ENCODE results near the gene REC114. TPM values are rescaled to one million over a fixed set of nuclear protein-coding genes. Genes with fewer than 3 reads are reported as not detected.

REC114 gene
- total and polyA plus RNA-seq, 2 experiments from 2014 or later: not detected

GRCh38 chr15:73517566-73517965, 74.6 kb downstream of the REC114 start:
- Histone ChIP-seq H3K79me2 (replicated peaks; ENCODE audit: insufficient read depth) (no peaks in the 10 kb centered on the region), H3K27me3 (ENCODE audit: insufficient read depth) (no peaks in the 10 kb centered on the region), H3K27ac (ENCODE audit: low read depth) (no peak overlapping the region), H3K4me3 (no peak overlapping the region), H3K36me3 (ENCODE audit: insufficient read depth) (no peaks in the 10 kb centered on the region), H3K9me2 (ENCODE audit: insufficient read depth) (no peaks in the 10 kb centered on the region), H3K4me2 (no peak overlapping the region; the same call in 1 of the 2 replicates), H2AFZ (no peak overlapping the region), H4K20me1 (replicated peaks; ENCODE audit: insufficient read depth) (no peaks in the 10 kb centered on the region), H3F3A (replicated peaks; ENCODE audit: low read depth) (no peaks in the 10 kb centered on the region), H3K4me1 (ENCODE audit: insufficient read depth) (peaks cover 32% of the 10 kb centered on the region)
- Mint-ChIP-seq H3K9me3 (no peaks in the 10 kb centered on the region; the same call in 2 of the 3 replicates), H3K27ac (no peak overlapping the region), H3K4me1 (peaks cover 26% of the 10 kb centered on the region), H3K36me3 (ENCODE audit: low read depth) (peaks cover 5% of the 10 kb centered on the region; the same call in 1 of the 3 replicates), H3K4me3 (no peak overlapping the region), H3K27me3 (ENCODE audit: insufficient read depth, low read depth, poor library complexity) (no peaks in the 10 kb centered on the region)
- no peak for TF ChIP-seq EZH2 (IDR thresholded peaks at IDR 0.05; ENCODE audit: low read depth, unreplicated experiment)
- TF ChIP-seq NANOG (IDR thresholded peaks at IDR 0.05; ENCODE audit: borderline replicate concordance): no peak
- TF ChIP-seq REST (IDR thresholded peaks at IDR 0.05; ENCODE audit: unreplicated experiment): no peak
- TF ChIP-seq, protein P1, sequence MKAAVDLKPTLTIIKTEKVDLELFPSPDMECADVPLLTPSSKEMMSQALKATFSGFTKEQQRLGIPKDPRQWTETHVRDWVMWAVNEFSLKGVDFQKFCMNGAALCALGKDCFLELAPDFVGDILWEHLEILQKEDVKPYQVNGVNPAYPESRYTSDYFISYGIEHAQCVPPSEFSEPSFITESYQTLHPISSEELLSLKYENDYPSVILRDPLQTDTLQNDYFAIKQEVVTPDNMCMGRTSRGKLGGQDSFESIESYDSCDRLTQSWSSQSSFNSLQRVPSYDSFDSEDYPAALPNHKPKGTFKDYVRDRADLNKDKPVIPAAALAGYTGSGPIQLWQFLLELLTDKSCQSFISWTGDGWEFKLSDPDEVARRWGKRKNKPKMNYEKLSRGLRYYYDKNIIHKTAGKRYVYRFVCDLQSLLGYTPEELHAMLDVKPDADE (IDR thresholded peaks at IDR 0.05): no peak
- TF ChIP-seq CREB1 (CRISPR knock-in tag; IDR thresholded peaks at IDR 0.05; ENCODE audit: low read depth): no peak
- TF ChIP-seq, protein P2, sequence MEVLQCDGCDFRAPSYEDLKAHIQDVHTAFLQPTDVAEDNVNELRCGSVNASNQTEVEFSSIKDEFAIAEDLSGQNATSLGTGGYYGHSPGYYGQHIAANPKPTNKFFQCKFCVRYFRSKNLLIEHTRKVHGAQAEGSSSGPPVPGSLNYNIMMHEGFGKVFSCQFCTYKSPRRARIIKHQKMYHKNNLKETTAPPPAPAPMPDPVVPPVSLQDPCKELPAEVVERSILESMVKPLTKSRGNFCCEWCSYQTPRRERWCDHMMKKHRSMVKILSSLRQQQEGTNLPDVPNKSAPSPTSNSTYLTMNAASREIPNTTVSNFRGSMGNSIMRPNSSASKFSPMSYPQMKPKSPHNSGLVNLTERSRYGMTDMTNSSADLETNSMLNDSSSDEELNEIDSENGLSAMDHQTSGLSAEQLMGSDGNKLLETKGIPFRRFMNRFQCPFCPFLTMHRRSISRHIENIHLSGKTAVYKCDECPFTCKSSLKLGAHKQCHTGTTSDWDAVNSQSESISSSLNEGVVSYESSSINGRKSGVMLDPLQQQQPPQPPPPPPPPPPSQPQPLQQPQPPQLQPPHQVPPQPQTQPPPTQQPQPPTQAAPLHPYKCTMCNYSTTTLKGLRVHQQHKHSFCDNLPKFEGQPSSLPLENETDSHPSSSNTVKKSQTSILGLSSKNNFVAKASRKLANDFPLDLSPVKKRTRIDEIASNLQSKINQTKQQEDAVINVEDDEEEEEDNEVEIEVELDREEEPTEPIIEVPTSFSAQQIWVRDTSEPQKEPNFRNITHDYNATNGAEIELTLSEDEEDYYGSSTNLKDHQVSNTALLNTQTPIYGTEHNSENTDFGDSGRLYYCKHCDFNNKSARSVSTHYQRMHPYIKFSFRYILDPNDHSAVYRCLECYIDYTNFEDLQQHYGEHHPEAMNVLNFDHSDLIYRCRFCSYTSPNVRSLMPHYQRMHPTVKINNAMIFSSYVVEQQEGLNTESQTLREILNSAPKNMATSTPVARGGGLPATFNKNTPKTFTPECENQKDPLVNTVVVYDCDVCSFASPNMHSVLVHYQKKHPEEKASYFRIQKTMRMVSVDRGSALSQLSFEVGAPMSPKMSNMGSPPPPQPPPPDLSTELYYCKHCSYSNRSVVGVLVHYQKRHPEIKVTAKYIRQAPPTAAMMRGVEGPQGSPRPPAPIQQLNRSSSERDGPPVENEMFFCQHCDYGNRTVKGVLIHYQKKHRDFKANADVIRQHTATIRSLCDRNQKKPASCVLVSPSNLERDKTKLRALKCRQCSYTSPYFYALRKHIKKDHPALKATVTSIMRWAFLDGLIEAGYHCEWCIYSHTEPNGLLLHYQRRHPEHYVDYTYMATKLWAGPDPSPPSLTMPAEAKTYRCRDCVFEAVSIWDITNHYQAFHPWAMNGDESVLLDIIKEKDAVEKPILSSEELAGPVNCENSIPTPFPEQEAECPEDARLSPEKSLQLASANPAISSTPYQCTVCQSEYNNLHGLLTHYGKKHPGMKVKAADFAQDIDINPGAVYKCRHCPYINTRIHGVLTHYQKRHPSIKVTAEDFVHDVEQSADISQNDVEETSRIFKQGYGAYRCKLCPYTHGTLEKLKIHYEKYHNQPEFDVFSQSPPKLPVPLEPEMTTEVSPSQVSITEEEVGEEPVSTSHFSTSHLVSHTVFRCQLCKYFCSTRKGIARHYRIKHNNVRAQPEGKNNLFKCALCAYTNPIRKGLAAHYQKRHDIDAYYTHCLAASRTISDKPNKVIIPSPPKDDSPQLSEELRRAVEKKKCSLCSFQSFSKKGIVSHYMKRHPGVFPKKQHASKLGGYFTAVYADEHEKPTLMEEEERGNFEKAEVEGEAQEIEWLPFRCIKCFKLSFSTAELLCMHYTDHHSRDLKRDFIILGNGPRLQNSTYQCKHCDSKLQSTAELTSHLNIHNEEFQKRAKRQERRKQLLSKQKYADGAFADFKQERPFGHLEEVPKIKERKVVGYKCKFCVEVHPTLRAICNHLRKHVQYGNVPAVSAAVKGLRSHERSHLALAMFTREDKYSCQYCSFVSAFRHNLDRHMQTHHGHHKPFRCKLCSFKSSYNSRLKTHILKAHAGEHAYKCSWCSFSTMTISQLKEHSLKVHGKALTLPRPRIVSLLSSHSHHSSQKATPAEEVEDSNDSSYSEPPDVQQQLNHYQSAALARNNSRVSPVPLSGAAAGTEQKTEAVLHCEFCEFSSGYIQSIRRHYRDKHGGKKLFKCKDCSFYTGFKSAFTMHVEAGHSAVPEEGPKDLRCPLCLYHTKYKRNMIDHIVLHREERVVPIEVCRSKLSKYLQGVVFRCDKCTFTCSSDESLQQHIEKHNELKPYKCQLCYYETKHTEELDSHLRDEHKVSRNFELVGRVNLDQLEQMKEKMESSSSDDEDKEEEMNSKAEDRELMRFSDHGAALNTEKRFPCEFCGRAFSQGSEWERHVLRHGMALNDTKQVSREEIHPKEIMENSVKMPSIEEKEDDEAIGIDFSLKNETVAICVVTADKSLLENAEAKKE (CRISPR knock-in tag; IDR thresholded peaks at IDR 0.05): no peak
- ATAC-seq (no peak), DNase-seq (ENCODE audit: low spot score) (no peak)
